Smooth muscle cell of trachea (primary cell): Measurements from ENCODE around the gene C2CD4C. TPM values are rescaled to one million over a fixed set of nuclear protein-coding genes. Genes with fewer than 3 reads are reported as not detected.

Source experiments
- total RNA-seq: library from RNA; depleted of rRNA; stranded (reverse); fragments of >200 nt; gene quantifications from 2 replicates; pipeline ENCODE4 v1.2.1, GENCODE V29; 2014

The C2CD4C gene, protein sequence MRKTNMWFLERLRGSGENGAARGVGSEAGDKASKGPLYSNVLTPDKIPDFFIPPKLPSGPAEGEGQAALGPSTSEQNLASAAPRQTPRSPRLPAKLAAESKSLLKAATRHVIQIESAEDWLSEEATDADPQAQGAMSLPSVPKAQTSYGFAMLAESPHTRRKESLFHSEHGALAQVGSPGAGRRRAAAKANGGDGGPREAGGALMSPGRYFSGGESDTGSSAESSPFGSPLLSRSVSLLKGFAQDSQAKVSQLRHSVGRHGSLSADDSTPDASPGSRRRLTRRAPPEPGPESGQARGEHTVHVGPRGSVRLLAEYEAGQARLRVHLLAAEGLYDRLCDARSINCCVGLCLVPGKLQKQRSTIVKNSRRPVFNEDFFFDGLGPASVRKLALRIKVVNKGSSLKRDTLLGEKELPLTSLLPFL
- total RNA-seq: 0.29 and 0.33 TPM in 2 replicates

DNA sequence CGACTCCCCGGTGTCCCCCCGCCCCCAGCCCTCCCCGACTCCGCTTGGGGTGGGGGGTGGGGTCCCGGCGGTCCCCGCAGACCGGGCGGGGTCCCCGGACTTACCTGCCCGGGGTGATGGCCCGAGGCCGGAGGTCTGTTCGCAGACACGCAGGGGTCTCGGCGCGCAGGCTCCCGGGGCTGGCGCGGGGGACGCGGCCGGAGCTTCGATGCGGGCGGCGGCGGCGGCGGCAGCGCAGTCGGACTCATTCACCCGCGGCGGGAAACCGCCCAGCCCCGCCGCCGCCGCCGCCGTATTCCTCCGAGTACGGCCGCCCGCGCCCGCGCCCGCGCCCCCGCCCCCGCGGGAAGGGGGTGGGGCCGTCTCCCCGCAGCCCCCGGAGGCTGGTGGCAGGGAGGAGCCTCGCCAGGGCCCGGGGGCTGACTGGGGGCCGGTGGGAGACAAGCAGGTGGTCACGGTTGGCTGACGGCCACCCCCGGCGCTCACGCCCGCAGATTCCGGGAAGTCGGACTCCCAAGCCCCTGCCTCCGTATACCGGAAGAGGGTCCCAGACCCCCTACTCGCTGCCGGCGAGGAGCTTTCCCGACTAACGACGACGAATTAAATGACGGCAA lies at the start of gene C2CD4C:
TSS of gene C2CD4C (minus strand) at position 246 of the 614 bp plus-strand sequence. CDS start 786 bp downstream, outside the sequence.

Other genes starting within 250 kb of the C2CD4C start
- 42.5 and 76.9 TPM in 2 replicates for gene PLPP2, start 117.7 kb downstream of the C2CD4C start, total RNA-seq
- gene MIER2, start 64.4 kb downstream of the C2CD4C start, total RNA-seq: 14.5 and 24.3 TPM in 2 replicates
- 1.0 and 10.3 TPM in 2 replicates for gene SHC2, start 51.9 kb upstream of the C2CD4C start, total RNA-seq
- gene MADCAM1, start 87.3 kb upstream of the C2CD4C start, total RNA-seq: 0.15 TPM in 1 of 2 replicates, not detected in the other
- 61.4 and 69.1 TPM in 2 replicates for gene TPGS1, start 98.3 kb upstream of the C2CD4C start, total RNA-seq
- gene CDC34, start 122.6 kb upstream of the C2CD4C start, total RNA-seq: 49.2 and 67.0 TPM in 2 replicates
- gene GZMM, start 134.9 kb upstream of the C2CD4C start, total RNA-seq: 0.17 TPM in 1 of 2 replicates, not detected in the other
- gene BSG, start 163.4 kb upstream of the C2CD4C start, total RNA-seq: 327 and 538 TPM in 2 replicates
- gene HCN2, start 180.7 kb upstream of the C2CD4C start, total RNA-seq: 0.73 and 1.7 TPM in 2 replicates
- 20.7 and 29.3 TPM in 2 replicates for gene POLRMT, start 224.4 kb upstream of the C2CD4C start, total RNA-seq
- gene FGF22, start 230.7 kb upstream of the C2CD4C start, total RNA-seq: 0.15 TPM in 1 of 2 replicates, not detected in the other